OCI-M2 (cell line): ENCODE data around the gene ATG101.

Experiments used
- DNase-seq: peaks from one replicate; lab custom pipeline; 2025; ENCODE audit not compliant: unreplicated experiment; lab: John Stamatoyannopoulos, UW

ATG101 gene

GRCh38 chr12:52057638-52058576 is 11.9 kb upstream of the ATG101 start:
- DNase-seq: no peak

- DNase-seq: no peak
These were observed 11.0 kb upstream of the ATG101 start for GRCh38 chr12:52058631-52059361.

DNA sequence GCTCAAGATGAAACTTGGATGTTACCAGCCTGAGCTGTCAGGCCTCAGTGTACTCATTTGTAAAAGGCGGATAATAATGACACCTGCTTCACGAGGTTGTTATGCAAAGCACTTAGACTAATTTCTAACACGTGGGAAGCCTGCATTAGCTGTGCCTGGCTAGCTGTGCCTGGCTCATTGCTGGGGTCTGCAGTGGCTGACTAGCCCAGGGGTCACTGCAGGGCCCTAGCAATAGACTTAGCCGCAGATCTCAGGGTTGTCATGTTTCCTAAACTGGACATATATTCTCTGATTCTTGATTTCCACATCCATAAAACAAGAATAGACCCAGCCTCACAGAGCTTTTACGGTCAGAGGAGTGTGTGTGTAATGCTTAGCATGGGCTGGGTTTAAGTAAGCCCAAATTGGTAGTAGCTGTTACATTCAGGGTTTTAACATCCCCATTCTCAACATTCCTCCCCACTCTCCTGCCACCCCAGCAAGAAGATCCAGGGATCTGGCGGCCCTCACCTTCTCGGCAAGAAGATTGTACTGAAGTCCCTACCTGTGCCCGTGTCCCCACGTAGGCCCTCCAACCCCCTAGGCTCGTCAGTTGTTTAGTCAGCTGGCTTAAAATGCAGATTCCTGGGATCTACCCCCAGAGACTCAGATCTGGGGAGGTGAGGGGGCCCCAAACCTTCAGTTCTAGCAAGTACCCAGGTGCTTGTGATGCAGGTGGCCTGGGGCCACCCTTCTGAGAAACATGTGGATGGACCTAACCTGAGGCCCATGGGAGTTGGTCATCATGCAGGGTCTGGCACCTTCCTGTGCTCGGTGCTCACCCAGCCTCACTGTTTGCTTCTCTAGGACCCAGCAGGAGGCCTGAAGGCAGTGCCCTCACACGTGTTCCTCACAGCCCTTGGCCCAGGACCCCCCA is 9.9 kb upstream of the ATG101 start:
- no peak for DNase-seq

- DNase-seq: no peak
These were observed 9.1 kb upstream of the ATG101 start for GRCh38 chr12:52060498-52061177.

DNA sequence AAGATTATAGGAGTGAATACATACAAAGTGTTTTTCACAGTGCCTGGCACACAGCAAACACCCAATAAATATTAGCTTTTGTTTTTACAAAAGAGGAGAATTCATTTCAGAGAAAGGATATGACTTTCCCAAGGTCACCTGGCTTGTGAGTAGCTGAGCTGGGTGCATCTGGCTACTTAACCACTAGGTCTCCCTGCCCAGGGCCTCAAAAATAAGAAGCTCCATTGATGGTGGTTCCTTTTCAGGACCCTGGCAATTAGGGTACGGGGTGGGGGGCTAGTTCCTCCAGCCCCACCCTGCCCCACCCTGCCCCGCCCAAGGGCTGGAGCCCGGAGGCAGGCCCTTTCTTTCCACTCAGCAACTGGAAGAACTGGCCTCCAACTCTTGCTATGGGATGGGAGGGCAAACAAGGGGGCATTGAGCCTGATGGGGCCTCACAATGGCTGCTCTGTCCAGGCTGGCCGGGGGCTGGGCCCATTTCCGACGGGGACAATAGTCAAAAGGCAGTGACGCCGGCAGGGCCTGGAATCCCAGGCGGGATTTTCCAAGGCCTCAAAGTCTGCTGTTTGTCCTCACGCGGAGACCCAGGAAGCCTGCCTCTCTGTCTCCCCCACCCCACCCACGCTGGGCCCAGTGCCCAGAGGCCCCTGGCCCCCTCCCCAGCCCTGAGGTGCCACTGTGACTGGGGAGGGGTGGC is 8.2 kb upstream of the ATG101 start:
- no peak for DNase-seq

DNA sequence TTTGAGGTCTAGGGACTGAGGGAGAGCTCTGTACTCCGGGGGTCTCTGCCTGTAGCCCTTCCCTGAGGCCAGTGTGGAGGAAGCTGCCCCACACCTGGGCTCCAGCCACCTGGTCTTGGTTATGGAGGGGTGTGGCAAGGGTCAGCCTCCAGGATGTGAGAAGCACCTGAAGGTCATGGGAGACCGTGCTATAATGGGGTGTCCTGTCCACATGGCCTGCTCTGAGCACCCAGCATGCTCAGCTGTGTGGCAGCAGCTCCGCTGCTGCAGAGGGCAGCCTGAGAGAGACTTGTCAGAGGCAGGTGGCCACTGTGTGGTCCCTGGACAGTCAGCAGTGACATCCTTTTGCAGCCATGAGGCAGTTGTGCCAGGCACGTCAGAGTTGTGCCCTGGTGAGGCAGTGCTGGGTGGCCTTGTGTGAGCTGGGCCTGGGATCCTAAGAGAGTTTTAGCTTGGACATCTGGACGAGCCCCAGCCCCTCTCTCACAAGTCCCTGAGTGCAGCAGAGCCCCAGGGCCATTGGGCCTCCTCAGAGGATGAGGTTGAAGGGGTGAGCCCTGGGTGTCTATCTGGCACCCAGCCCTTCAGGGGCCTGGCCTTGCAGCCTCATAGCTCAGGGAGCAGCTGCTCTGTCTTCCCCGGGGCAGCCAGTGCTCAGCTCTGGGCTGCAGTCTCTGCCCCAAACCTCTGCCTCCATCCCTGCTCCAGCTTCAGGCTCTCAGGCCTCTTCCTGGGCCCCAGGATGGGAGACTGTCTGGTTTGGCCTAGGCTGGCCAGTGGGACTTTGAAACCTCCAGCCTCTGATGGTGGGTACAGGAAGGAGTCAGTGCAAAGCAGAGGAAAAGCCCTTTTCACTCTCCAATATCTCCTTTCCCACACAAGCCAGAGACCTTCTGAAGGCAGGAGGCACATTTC is 7.4 kb upstream of the ATG101 start:
- DNase-seq: no peak

- DNase-seq: no peak
These were observed 6.5 kb upstream of the ATG101 start for GRCh38 chr12:52063082-52063924.

DNA sequence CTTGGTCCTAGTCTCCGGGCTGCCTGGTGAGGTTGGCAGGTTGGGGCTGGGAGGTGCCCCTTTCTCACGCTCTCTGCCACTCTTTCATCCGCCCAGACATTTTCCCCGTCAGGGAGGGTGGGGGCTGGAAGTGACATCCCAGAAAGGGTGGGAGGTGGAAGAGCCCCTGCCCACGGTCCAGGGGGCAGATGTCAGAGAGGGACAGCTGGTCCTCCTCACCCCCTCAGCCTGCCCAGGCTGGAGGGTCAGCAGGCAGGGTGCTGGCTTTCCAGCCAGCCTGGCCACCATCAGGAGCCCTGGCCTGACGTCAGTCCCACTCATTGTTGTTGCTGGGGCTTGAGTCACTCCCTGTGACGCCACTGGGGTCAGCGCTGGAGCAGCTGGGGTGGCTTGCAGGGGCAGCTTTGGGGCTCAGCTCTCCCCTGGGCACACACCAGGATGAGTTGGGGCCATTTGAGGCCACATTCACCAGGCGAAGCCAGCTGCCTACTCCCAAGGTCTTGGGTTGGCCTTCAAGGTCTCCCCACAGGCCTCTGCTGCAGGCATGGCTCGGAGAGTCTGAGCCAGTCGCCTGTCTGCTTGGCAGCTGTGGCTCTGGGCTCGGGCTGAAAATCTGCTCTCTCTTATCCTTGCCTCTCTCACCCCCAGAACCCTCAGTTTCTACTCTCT is 5.7 kb upstream of the ATG101 start:
- no peak for DNase-seq

DNA sequence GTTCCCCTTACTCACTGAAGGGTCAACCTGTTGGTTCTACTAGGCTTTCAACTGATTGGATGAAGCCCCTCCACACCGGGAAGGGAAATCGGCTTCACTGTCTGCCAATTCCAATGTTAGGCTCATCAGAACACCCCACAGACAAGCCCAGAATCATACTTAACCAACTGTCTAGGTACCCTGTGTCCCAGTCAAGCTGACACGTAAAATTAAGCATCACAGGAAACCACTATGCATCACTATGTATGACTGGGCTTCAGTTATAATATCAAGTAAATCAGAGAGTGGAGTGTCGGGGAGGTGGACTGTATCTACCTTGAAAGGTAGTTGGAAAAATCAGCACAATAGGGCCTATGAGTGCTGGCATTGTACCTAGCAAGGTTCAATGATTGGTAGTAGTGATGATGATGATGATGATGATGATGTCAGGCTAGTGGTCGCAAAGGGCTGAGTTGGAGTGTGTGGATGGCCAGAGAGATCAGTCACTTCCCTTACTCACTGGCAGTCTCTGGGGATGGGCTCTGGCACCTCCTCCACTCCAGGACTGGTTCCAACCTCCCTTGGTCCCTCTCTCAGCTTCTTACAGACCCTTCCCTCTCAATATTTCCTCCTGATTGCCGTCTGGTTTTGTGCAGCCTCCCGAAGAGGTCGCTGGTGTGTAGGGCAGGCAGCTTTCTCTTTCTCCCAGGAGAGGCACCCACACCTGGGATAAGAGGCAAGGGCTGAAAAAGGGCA is 3.3 kb upstream of the ATG101 start:
- DNase-seq: no peak

GRCh38 chr12:52067081-52067374 is 2.8 kb upstream of the ATG101 start:
- DNase-seq: no peak

DNA sequence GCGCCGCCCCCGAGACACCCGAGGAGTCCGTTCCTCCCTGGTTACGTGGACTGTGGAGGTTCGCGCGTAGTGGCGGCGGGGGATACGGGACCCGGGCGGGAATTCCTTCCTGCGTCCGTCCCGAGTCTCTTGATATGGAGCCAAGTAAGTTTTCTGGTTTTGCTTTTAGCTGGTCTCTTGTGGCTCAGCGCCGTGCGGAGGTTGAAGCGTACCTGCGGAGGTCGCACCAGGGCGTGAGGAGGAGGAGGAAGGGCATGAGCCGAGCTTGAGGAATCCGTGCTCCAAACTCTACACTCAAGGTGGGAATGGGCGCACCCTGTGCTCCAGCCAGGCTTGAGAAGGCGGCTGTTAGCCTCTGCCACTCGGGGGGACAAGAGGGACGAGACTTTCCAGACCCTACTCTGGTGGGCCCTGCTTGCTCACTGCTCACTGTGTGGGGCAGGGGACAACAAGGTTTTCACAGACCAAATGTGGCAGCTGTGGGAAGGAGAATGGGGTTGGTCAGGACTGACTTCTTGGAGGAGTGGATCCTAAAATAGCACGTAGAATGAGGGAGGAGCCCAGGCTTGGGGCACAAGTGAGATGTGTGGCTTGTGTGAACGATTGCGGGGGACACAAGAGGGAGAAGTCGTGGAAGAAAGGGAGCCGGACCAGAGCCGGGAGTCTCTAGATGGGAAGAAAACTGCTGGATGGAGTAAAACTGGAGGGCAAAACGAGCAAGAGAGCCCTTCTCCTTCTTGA is 577 bp downstream of the ATG101 start:
- no peak for DNase-seq

DNA sequence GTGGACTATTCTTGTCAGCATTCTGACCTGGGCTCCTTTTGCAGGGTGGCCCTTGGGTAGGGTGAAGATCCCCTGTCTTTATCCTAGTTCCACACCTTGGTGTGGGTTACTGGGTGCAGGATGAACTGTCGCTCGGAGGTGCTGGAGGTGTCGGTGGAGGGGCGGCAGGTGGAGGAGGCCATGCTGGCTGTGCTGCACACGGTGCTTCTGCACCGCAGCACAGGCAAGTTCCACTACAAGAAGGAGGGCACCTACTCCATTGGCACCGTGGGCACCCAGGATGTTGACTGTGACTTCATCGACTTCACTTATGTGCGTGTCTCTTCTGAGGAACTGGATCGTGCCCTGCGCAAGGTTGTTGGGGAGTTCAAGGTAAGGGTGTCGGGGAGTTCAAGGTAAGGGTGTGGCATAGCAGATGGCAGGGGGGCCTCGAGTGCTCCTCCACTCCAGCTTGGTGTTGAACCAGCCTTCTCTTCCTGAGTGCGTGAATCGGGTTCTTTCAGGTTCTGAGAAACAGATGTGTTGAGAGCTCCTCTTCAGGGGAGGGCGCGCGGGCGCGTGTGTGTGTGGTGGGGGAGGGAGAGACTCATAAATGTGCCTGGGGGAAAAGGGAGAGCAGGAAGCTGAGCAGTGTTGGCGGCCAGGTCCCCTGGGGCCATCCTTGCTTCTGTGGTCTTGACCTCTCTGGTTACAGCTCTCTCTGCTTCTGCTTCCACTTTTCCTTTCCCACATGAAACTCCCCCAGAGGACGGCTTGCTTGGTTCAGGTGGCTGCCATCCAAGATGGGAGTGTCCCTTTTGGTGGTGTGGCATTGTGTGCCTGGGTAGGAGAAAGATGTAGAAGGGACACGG is 4.0 kb downstream of the ATG101 start:
- no peak for DNase-seq

DNA sequence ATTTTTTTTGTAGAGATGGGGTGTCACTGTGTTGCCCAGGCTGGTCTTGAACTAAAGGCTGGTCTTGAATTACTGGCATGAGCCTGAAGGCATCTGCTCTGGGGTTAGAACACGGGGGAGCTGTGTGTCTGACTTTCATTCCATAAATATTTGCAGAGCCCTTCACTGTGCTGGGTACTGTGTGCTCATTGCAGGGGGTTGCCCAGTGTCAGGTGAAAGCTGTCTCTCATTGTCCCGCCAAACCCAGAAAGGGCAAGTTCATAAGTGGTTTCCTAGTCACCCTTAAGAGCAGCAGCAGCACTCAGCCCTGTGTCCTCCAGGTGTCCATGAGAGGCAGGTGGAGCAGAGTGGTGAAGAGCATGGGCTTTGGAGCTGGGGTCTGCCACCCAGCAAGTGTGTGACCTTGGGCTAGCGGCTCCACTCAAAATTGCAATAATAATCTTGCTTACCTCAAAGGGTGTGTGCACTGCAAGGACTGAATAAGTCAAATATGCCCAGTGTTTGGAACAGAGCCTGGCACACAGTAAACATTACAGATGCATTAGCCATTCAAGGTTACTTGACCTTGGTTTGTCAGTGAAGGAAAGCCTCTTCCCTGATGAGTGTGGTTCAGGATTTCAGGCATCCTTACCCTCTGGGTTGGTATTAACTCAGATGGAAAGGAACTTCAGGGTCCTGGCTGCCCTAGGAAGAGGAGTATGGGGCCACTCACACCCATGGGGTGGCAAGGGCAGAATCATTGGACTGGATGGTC is 5.4 kb downstream of the ATG101 start:
- DNase-seq: no peak

DNA sequence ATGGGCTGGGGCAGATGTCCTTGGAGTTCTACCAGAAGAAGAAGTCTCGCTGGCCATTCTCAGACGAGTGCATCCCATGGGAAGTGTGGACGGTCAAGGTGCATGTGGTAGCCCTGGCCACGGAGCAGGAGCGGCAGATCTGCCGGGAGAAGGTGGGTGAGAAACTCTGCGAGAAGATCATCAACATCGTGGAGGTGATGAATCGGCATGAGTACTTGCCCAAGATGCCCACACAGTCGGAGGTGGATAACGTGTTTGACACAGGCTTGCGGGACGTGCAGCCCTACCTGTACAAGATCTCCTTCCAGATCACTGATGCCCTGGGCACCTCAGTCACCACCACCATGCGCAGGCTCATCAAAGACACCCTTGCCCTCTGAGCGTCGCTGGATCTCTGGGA is 7.0 kb downstream of the ATG101 start:
- DNase-seq: no peak

DNA sequence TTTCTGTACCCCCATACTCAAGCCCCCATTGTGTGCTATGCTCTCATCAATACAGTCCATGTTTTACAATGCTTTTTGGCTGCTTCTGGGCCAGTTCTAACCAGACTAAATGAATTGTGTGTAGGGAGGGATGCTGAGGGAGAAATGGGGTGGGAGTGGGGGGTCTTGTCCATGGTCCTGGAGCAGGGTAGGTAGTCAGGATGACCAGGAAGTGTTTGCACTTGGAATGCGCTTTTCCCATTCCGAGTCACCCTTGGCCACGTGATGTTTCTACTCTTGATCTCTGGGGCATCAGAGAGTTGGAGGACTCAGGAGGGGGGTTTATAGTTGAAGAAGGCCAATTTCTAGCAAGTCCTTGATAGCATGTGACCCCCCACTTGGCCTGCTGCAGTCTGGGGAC is 8.5 kb downstream of the ATG101 start:
- no peak for DNase-seq
